Esophagus squamous epithelium (tissue), 4 donors: ENCODE measurements around the gene TM4SF1.

Source experiments
- CTCF ChIP-seq, 6 experiments: fragments of 450-650 bp in 4 of 6; fragments of 200-600 bp in 2 of 6; sonication (generic) in 2 of 6; IDR thresholded peaks; one replicate each; pipeline ENCODE4 v1.5.1; 2016 to 2019; ENCODE audit warnings: antibody characterized with exemption in 6 of 6, mild to moderate bottlenecking in 4 of 6, moderate library complexity in 4 of 6
- POLR2A ChIP-seq, 4 donors: fragments of 450-650 bp; IDR thresholded peaks; one replicate each; pipeline ENCODE4 v1.6.1; 2017; ENCODE audit warnings: antibody characterized with exemption in 4 of 4, mild to moderate bottlenecking in 4 of 4, moderate library complexity in 3 of 4

- TF ChIP-seq CTCF (IDR thresholded peaks at IDR 0.05): no peak
- TF ChIP-seq POLR2A (IDR thresholded peaks at IDR 0.05): no peak
Measured at GRCh38 chr3:149371723-149372114, 5.7 kb downstream of the TM4SF1 start.
